ENCODE data around the gene KBTBD12. TPM values are rescaled to one million over a fixed set of nuclear protein-coding genes. Genes with fewer than 3 reads are reported as not detected.

Gene KBTBD12, protein sequence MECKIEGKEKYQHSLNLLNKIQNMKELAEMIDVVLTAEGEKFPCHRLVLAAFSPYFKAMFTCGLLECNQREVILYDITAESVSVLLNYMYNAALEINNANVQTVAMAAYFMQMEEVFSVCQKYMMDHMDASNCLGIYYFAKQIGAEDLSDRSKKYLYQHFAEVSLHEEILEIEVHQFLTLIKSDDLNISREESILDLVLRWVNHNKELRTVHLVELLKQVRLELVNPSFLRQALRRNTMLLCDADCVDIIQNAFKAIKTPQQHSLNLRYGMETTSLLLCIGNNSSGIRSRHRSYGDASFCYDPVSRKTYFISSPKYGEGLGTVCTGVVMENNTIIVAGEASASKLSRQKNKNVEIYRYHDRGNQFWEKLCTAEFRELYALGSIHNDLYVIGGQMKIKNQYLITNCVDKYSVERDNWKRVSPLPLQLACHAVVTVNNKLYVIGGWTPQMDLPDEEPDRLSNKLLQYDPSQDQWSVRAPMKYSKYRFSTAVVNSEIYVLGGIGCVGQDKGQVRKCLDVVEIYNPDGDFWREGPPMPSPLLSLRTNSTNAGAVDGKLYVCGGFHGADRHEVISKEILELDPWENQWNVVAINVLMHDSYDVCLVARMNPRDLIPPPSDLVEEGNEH
- not detected in 2 replicates for total RNA-seq (2014; rRNA removed; shearing (Covaris generic))
- polyA plus RNA-seq (2016; fragmentation: Nextera tagmentation; extraction: Ambion mirVana) = not detected in 2 replicates

DNA sequence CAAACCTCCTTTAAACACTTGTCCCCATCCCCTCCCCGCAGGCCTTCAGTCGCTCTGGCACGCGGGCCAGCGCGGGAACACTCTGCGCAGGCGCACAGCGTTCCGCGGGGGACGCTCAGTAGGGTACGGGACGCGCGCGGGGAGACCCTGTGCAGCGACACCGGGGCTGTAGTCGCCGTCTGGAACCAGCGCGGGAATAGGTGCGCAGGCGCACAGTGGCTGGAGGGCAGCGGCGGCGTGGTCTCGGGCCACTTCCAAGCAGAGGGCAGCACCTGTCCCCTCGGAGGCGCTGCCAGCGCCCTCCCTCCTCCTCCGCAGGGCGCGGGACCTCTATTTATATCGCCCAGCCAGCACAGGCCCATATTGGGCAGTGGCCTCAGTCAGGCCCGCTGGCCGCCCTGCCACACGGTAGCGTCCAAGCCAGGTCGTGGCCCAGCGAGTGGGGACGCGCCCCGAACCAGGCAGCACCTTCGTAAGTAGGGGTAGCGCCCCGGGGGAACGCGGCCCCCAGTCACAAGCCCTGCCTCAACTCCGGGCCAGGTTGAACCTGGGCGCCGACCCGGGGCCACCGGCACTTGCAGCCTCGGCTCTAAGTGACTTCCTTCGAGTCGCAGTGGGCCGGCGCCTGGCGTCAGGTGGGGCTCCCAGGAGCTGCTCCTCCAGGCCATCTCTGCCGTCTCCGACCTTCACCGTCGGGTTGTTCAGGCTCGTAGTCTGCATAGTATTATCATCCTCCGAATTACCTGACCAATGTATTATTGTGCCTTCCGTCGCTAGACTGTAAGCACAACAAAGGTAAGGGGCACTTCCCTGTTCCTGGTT is at the start of gene KBTBD12:
TSS of gene KBTBD12 (plus strand) at position 118 of the 822 bp plus-strand sequence. CDS start 7,830 bp downstream, outside the sequence.
- no peaks in the 10 kb centered on the region for H3K4me1 ChIP-seq (ENCODE audit: insufficient read depth)
- no peak for TF ChIP-seq EZH2 (IDR thresholded peaks at IDR 0.05; ENCODE audit: insufficient read depth, poor library complexity, severe bottlenecking)
- TF ChIP-seq EZH2phosphoT487 (IDR thresholded peaks at IDR 0.05; ENCODE audit: insufficient read depth, low read depth) = no peak
- no peak within 1 kb of the TSS for H3K9ac ChIP-seq
- H2AFZ ChIP-seq = peak within 1 kb of the TSS; percentile 75
- H3K9me2 ChIP-seq (ENCODE audit: insufficient read depth) = no peaks in the 10 kb centered on the region
- H3K79me2 ChIP-seq (ENCODE audit: insufficient read depth) = no peaks in the 10 kb centered on the region
- peak within 1 kb of the TSS; percentile 88 for H3K4me2 ChIP-seq (ENCODE audit: unreplicated experiment)
- 18 to 23% methylated on average over 48 to 68 of the region's 69 CpGs for WGBS, 2 experiments (ENCODE audit: low coverage in 1 of 2, low lambda C conversion rate in 2 of 2, missing lambda C conversion rate in 2 of 2)
- H3K27ac ChIP-seq = no peak within 1 kb of the TSS
- no peaks in the 10 kb centered on the region for H3K36me3 ChIP-seq (ENCODE audit: low read depth)
- in situ Hi-C loops (cut with MboI) = no loop called here
- peak within 1 kb of the TSS; percentile 60 for H3K4me3 ChIP-seq
- H3K9me3 ChIP-seq (ENCODE audit: low read depth) = no peaks in the 10 kb centered on the region
- no peaks in the 10 kb centered on the region for H3F3A ChIP-seq (ENCODE audit: insufficient read depth)
- peaks cover 52% of the 10 kb centered on the region for H3K27me3 ChIP-seq (replicated peaks; ENCODE audit: insufficient read depth)
- H4K20me1 ChIP-seq (ENCODE audit: insufficient read depth) = no peaks in the 10 kb centered on the region
- peak; percentile 12 for DNase-seq

DNA sequence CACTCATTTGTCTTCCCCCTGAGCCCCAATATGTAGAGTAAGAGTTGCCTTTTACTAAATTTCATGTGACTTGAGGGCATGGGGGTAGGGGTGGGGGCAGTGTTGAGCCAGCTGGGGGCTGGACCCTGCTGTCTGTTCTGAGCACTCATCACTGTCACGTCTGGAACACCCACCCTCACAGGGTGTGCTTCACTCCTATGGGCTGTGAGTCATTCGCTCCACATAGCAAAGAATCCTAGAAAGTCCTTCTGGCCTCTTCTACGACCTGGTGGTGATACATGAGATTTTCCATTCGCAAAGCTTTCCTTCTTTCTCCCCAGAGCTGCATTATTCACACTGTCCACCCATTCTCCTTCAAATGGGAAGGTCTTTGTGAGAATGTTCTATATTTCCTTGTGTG is 49.1 kb upstream of the KBTBD12 start:
- Histone ChIP-seq H3K27ac (no peak overlapping the region), H3K36me3 (ENCODE audit: low read depth) (no peaks in the 10 kb centered on the region), H3K79me2 (ENCODE audit: insufficient read depth) (no peaks in the 10 kb centered on the region), H3K9me3 (ENCODE audit: low read depth) (no peaks in the 10 kb centered on the region), H3F3A (ENCODE audit: insufficient read depth) (0 out of 2 replicates have a peak, but pooled peaks cover 5% of the 10 kb centered on the region), H3K4me1 (ENCODE audit: insufficient read depth) (0 out of 2 replicates have a peak, but pooled peaks cover 3% of the 10 kb centered on the region), H4K20me1 (ENCODE audit: insufficient read depth) (no peaks in the 10 kb centered on the region), H3K4me3 (no peak overlapping the region), H3K9me2 (ENCODE audit: insufficient read depth) (no peaks in the 10 kb centered on the region), H3K9ac (no peak overlapping the region), H2AFZ (no peak overlapping the region), H3K4me2 (ENCODE audit: unreplicated experiment) (no peak overlapping the region), H3K27me3 (replicated peaks; ENCODE audit: insufficient read depth) (peaks cover 19% of the 10 kb centered on the region)
- TF ChIP-seq EZH2 (IDR thresholded peaks at IDR 0.05; ENCODE audit: insufficient read depth, poor library complexity, severe bottlenecking) (no peak), EZH2phosphoT487 (IDR thresholded peaks at IDR 0.05; ENCODE audit: insufficient read depth, low read depth) (no peak)
- peak; percentile 82 for DNase-seq
- in situ Hi-C loops (cut with MboI) = no loop called here
- WGBS, 2 experiments (ENCODE audit: low coverage in 1 of 2, low lambda C conversion rate in 2 of 2, missing lambda C conversion rate in 2 of 2) = 59 to 60% methylated on average over 4 of the region's 4 CpGs

DNA sequence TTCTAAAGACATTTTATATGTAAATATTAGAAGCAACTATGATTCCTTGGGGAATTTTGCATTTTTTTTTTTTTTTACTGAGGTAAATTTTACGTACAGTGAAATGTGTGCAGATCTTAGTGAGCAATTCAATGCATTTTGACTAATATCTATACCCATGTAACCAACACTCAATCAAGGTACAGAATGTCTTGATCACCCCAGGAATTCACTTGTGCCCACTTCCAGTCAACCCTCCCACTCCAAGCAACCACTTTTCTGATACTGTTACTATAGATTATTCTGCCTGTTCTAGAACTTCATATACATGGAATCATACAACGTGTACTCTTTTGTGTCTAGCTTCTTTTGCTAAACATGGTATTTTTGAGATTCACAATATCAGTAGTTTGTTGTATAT is 47.6 kb upstream of the KBTBD12 start:
- DNase-seq = no peak
- in situ Hi-C loops (cut with MboI) = no loop called here
- Histone ChIP-seq H3K9ac (no peak overlapping the region), H3F3A (ENCODE audit: insufficient read depth) (0 out of 2 replicates have a peak, but pooled peaks cover 5% of the 10 kb centered on the region), H3K27me3 (replicated peaks; ENCODE audit: insufficient read depth) (peaks cover 32% of the 10 kb centered on the region), H3K79me2 (ENCODE audit: insufficient read depth) (no peaks in the 10 kb centered on the region), H2AFZ (no peak overlapping the region), H3K9me2 (ENCODE audit: insufficient read depth) (no peaks in the 10 kb centered on the region), H3K36me3 (ENCODE audit: low read depth) (no peaks in the 10 kb centered on the region), H3K4me2 (ENCODE audit: unreplicated experiment) (no peak overlapping the region), H3K9me3 (ENCODE audit: low read depth) (no peaks in the 10 kb centered on the region), H3K4me3 (no peak overlapping the region), H3K4me1 (ENCODE audit: insufficient read depth) (0 out of 2 replicates have a peak, but pooled peaks cover 3% of the 10 kb centered on the region), H4K20me1 (ENCODE audit: insufficient read depth) (no peaks in the 10 kb centered on the region), H3K27ac (no peak overlapping the region)
- no peak for TF ChIP-seq EZH2phosphoT487 (IDR thresholded peaks at IDR 0.05; ENCODE audit: insufficient read depth, low read depth)
- TF ChIP-seq EZH2 (IDR thresholded peaks at IDR 0.05; ENCODE audit: insufficient read depth, poor library complexity, severe bottlenecking) = no peak
- WGBS, 2 experiments (ENCODE audit: low coverage in 1 of 2, low lambda C conversion rate in 2 of 2, missing lambda C conversion rate in 2 of 2) = 78 to 87% methylated on average over 2 of the region's 2 CpGs

DNA sequence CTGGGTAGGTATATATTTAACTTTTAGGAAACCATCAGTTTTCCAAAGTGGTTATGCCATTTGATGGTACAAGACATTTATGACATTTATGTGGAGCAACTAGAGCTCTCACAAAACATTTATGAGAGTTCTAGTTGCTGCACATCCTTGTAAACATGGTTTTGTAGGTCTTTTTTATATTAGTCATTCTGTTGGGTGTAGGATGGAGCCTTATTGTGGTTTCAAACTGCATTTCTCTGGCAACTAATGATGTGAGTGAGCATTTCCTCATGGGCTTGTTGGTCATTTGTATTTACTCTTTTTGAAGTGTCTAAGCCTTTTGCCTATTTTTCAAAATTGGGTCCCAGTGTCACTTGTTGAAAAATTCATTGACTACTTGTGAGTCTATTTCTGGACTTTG is 47.0 kb upstream of the KBTBD12 start:
- Histone ChIP-seq H3K27me3 (replicated peaks; ENCODE audit: insufficient read depth) (peaks cover 36% of the 10 kb centered on the region), H2AFZ (no peak overlapping the region), H3K9me2 (ENCODE audit: insufficient read depth) (no peaks in the 10 kb centered on the region), H3K79me2 (ENCODE audit: insufficient read depth) (no peaks in the 10 kb centered on the region), H3K4me2 (ENCODE audit: unreplicated experiment) (no peak overlapping the region), H4K20me1 (ENCODE audit: insufficient read depth) (no peaks in the 10 kb centered on the region), H3K4me1 (ENCODE audit: insufficient read depth) (0 out of 2 replicates have a peak, but pooled peaks cover 3% of the 10 kb centered on the region), H3K36me3 (ENCODE audit: low read depth) (no peaks in the 10 kb centered on the region), H3K27ac (no peak overlapping the region), H3K9ac (no peak overlapping the region), H3K9me3 (ENCODE audit: low read depth) (no peaks in the 10 kb centered on the region), H3F3A (ENCODE audit: insufficient read depth) (0 out of 2 replicates have a peak, but pooled peaks cover 5% of the 10 kb centered on the region), H3K4me3 (no peak overlapping the region)
- TF ChIP-seq EZH2 (IDR thresholded peaks at IDR 0.05; ENCODE audit: insufficient read depth, poor library complexity, severe bottlenecking) (no peak), EZH2phosphoT487 (IDR thresholded peaks at IDR 0.05; ENCODE audit: insufficient read depth, low read depth) (no peak)
- in situ Hi-C loops (cut with MboI) = no loop called here
- DNase-seq = peak; percentile 69

Measured in GM23248 (cell line).